WTC11 (cell line): ENCODE data around the gene CHML. TPM values are rescaled to one million over a fixed set of nuclear protein-coding genes. Genes with fewer than 3 reads are reported as not detected.

Experiments
- ATAC-seq: fragments of 200-7000 bp; cut with Tn5 transposase; 2 replicates; pipeline ENCODE4 v1.10.0; 2021; ENCODE audit warnings: mild to moderate bottlenecking, moderate library complexity
- Bru-seq: library from RNA; stranded (reverse); fragments of 400-500 nt; gene quantifications from one replicate; lab custom pipeline; 2021; lab: Mats Ljungman, UMichigan
- CTCF ChIA-PET: fragments of 300-600 bp; sonication (Branson Sonifier 250); formaldehyde crosslinking; loops from one replicate; lab custom pipeline; 2021; ENCODE audit warnings: antibody characterized with exemption; lab: Charles Lee
- POLR2A ChIA-PET: fragments of 350-600 bp; sonication (Branson Sonifier 250); formaldehyde crosslinking; loops from one replicate; lab custom pipeline; 2021; ENCODE audit warnings: antibody characterized with exemption; lab: Charles Lee
- DNase-seq: peaks from one replicate; pipeline ENCODE4 v3.0.0; 2021; ENCODE audit warnings: low spot score
- H3K27ac Mint-ChIP-seq: 2 replicates; pipeline ENCODE4 v1.8.0; 2021; ENCODE audit warnings: mixed read lengths
- H3K27me3 Mint-ChIP-seq: 2 replicates; pipeline ENCODE4 v1.8.0; 2021; ENCODE audit warnings: low read depth, mild to moderate bottlenecking, moderate library complexity, mixed read lengths
- H3K36me3 Mint-ChIP-seq: 2 replicates; pipeline ENCODE4 v1.8.0; 2021; ENCODE audit warnings: mixed read lengths
- H3K4me1 Mint-ChIP-seq: 2 replicates; pipeline ENCODE4 v1.8.0; 2022; ENCODE audit warnings: mixed read lengths
- H3K4me3 Mint-ChIP-seq: 2 replicates; pipeline ENCODE4 v1.8.0; 2021; ENCODE audit warnings: mild to moderate bottlenecking, moderate library complexity, mixed read lengths
- H3K9me3 Mint-ChIP-seq: 2 replicates; pipeline ENCODE4 v1.8.0; 2021; ENCODE audit warnings: mixed read lengths
- E2F5 ChIP-seq: sonication (generic); formaldehyde crosslinking; IDR thresholded peaks from 2 replicates; pipeline ENCODE4 v1.8.1; 2022; ENCODE audit warnings: mild to moderate bottlenecking, moderate library complexity, missing genetic modification reagents
- ESRRA ChIP-seq: sonication (generic); formaldehyde crosslinking; IDR thresholded peaks from 2 replicates; pipeline ENCODE4 v1.8.1; 2022; ENCODE audit warnings: mild to moderate bottlenecking, missing genetic modification reagents, borderline replicate concordance
- JUN ChIP-seq: sonication (generic); formaldehyde crosslinking; IDR thresholded peaks from 2 replicates; pipeline ENCODE4 v1.8.0; 2023; ENCODE audit warnings: mild to moderate bottlenecking, missing genetic modification reagents
- SMAD4 ChIP-seq: sonication (generic); formaldehyde crosslinking; IDR thresholded peaks from 2 replicates; pipeline ENCODE4 v1.8.0; 2022; ENCODE audit warnings: mild to moderate bottlenecking, missing genetic modification reagents
- SP1 ChIP-seq: sonication (generic); formaldehyde crosslinking; conservative IDR thresholded peaks from 2 replicates; pipeline ENCODE4 v1.8.1; 2022; ENCODE audit warnings: missing genetic modification reagents
- TEAD1 ChIP-seq: sonication (generic); formaldehyde crosslinking; IDR thresholded peaks from 2 replicates; pipeline ENCODE4 v1.8.0; 2022; ENCODE audit warnings: mild to moderate bottlenecking, missing genetic modification reagents
- ZBTB21 ChIP-seq: sonication (generic); formaldehyde crosslinking; IDR thresholded peaks from 2 replicates; pipeline ENCODE4 v1.8.1; 2023; ENCODE audit warnings: mild to moderate bottlenecking, missing genetic modification reagents, borderline replicate concordance
- ZNF219 ChIP-seq: sonication (generic); formaldehyde crosslinking; IDR thresholded peaks from 2 replicates; pipeline ENCODE4 v1.8.0; 2023; ENCODE audit warnings: missing genetic modification reagents, mild to moderate bottlenecking, borderline replicate concordance
- ZNF232 ChIP-seq: sonication (generic); formaldehyde crosslinking; IDR thresholded peaks from 2 replicates; pipeline ENCODE4 v1.8.0; 2022; ENCODE audit warnings: mild to moderate bottlenecking, missing genetic modification reagents
- ZNF281 ChIP-seq: sonication (generic); formaldehyde crosslinking; IDR thresholded peaks from 2 replicates; pipeline ENCODE4 v1.8.0; 2023; ENCODE audit warnings: mild to moderate bottlenecking, missing genetic modification reagents
- ZNF416 ChIP-seq: fragments of 250-450 bp; sonication (Bioruptor Pico); IDR thresholded peaks from 2 replicates; pipeline ENCODE4 v1.9.0; 2021; ENCODE audit warnings: mild to moderate bottlenecking, inconsistent platforms
- ZNF532 ChIP-seq: fragments of 250-450 bp; sonication (Bioruptor Pico); IDR thresholded peaks from 2 replicates; pipeline ENCODE4 v1.9.0; 2021; ENCODE audit warnings: mild to moderate bottlenecking, borderline replicate concordance
- long read RNA-seq, 3 experiments: library from RNA in 1 of 3; library from capped mRNA in 1 of 3; library from polyadenylated mRNA in 1 of 3; unstranded in 2 of 3; stranded (forward) in 1 of 3; transcript quantifications; one replicate each; pipeline ENCODE4 v2.0.0, GENCODE V29; 2021
- total RNA-seq: library from RNA; stranded (reverse); gene quantifications from 3 replicates; pipeline ENCODE4 v1.2.3, GENCODE V29; 2021
- TF ChIP-seq, protein P1 (sequence below): sonication (generic); formaldehyde crosslinking; IDR thresholded peaks from 2 replicates; pipeline ENCODE4 v1.8.0; 2022; ENCODE audit warnings: mild to moderate bottlenecking, missing genetic modification reagents
- TF ChIP-seq, protein P2 (sequence below): sonication (generic); formaldehyde crosslinking; conservative IDR thresholded peaks from 2 replicates; pipeline ENCODE4 v1.8.1; 2023; ENCODE audit warnings: mild to moderate bottlenecking, low read depth, missing genetic modification reagents, moderate library complexity
- TF ChIP-seq, protein P3 (sequence below): sonication (generic); formaldehyde crosslinking; IDR thresholded peaks from 2 replicates; pipeline ENCODE4 v1.8.0; 2022; ENCODE audit warnings: mild to moderate bottlenecking, missing genetic modification reagents
- TF ChIP-seq, protein P4 (sequence below): fragments of 250-450 bp; sonication (Bioruptor Pico); IDR thresholded peaks from 2 replicates; pipeline ENCODE4 v2.1.2; 2022; ENCODE audit warnings: mild to moderate bottlenecking, moderate library complexity

CHML gene, protein sequence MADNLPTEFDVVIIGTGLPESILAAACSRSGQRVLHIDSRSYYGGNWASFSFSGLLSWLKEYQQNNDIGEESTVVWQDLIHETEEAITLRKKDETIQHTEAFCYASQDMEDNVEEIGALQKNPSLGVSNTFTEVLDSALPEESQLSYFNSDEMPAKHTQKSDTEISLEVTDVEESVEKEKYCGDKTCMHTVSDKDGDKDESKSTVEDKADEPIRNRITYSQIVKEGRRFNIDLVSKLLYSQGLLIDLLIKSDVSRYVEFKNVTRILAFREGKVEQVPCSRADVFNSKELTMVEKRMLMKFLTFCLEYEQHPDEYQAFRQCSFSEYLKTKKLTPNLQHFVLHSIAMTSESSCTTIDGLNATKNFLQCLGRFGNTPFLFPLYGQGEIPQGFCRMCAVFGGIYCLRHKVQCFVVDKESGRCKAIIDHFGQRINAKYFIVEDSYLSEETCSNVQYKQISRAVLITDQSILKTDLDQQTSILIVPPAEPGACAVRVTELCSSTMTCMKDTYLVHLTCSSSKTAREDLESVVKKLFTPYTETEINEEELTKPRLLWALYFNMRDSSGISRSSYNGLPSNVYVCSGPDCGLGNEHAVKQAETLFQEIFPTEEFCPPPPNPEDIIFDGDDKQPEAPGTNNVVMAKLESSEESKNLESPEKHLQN
- total RNA-seq (53.5 to 60.4 TPM (median 56.9 TPM) in 3 replicates), Bru-seq, nascent RNA (percentile 99 among the genes with signal in this experiment)
- long read RNA-seq, experiment 1, full-length matches to known transcripts: 127 of 132 reads
- long read RNA-seq, experiment 1, partial matches to known transcripts: 0 of 132 reads
- long read RNA-seq, experiment 1, other reads (novel, unspliced or antisense): 5 of 132 reads
- long read RNA-seq, experiment 2, full-length matches to known transcripts: 15 of 18 reads
- long read RNA-seq, experiment 2, partial matches to known transcripts: 0 of 18 reads
- long read RNA-seq, experiment 2, other reads (novel, unspliced or antisense): 3 of 18 reads
- long read RNA-seq, experiment 3: 0 reads

DNA sequence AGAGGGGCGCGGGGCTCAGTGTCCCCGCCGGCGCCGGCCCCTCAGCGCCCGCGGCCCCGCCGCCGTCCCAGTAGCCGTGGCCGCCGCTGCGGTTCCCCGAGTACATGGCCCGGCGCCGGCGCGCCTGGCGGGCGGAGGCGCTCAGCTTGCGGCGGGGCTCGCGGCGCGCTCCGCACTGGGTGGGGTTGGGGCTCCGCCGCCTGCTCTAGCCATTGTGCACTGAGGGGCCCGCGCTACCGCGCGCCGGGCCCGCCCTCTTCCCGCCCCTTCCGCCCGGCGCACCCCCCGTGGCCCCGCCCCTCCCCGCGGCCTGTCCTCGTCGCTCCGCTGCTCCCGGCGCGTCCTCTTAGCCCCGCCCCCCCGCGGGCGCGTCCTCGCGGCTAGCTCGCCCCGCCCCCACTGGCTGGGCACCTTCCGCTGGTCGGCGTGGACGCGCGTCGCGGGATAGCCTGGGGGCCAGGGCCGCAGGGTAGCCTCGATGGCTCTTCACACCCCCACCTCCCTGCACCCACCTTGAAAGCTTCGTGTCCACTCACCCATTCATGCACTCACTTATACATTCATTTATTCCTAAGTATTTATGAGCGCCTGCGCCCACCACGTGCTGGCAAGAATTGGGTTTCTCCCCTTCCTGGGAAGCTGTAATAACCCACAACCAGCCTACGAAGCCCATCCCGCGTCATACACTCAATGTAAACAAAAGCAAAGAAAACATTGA is at the start of gene CHML, which contains the start of gene OPN3:
Gene CHML (minus strand): TSS at position 221 of the 718 bp plus-strand sequence. CDS start 4,603 bp downstream, outside the sequence.
Gene OPN3 (minus strand): TSS at position 221 of the 718 bp plus-strand sequence. CDS start 115 bp downstream, at position 106.
- peaks cover 31% of the 10 kb centered on the region for H3K4me1 Mint-ChIP-seq
- ATAC-seq (peak; percentile 95), DNase-seq (peak; percentile 93)
- peak within 1 kb of the TSS; percentile 80 for H3K4me3 Mint-ChIP-seq
- H3K27ac Mint-ChIP-seq: peak within 1 kb of the TSS; percentile 73
- POLR2A ChIA-PET: interaction anchor here (1.2 kb wide), 1 partner anchor 13 kb away, joined by 3 read pairs; no protein-coding TSS in a partner anchor
- CTCF ChIA-PET: interaction anchor here (0.6 to 1.3 kb wide), 5 partner anchors 29 to 551 kb away, joined by 3 to 5 read pairs (median 4); partner anchors contain the start of gene EXO1
- peaks cover 18% of the 10 kb centered on the region for H3K27me3 Mint-ChIP-seq
- H3K36me3 Mint-ChIP-seq: peaks cover 37% of the 10 kb centered on the region
- peaks cover 25% of the 10 kb centered on the region for H3K9me3 Mint-ChIP-seq
- TF ChIP-seq ZNF532: 0 out of 2 replicates have a peak, but pooled peaks have one; percentile 55
- TF ChIP-seq SP1 (CRISPR knock-in tag): peak; percentile 87
- peak; percentile 58; the same call in 1 of the 2 replicates for TF ChIP-seq ZNF219 (CRISPR knock-in tag)
- TF ChIP-seq ZNF232 (CRISPR knock-in tag): no peak
- 0 out of 2 replicates have a peak, but pooled peaks have one; percentile 37 for TF ChIP-seq SMAD4 (CRISPR knock-in tag)
- TF ChIP-seq ZNF281 (CRISPR knock-in tag): 0 out of 2 replicates have a peak, but pooled peaks have one; percentile 38
- TF ChIP-seq, protein P1, sequence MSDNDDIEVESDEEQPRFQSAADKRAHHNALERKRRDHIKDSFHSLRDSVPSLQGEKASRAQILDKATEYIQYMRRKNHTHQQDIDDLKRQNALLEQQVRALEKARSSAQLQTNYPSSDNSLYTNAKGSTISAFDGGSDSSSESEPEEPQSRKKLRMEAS (CRISPR knock-in tag): peak; percentile 87
- peak; percentile 25; the same call in 1 of the 2 replicates for TF ChIP-seq ZNF416 (CRISPR knock-in tag)
- TF ChIP-seq, protein P2, sequence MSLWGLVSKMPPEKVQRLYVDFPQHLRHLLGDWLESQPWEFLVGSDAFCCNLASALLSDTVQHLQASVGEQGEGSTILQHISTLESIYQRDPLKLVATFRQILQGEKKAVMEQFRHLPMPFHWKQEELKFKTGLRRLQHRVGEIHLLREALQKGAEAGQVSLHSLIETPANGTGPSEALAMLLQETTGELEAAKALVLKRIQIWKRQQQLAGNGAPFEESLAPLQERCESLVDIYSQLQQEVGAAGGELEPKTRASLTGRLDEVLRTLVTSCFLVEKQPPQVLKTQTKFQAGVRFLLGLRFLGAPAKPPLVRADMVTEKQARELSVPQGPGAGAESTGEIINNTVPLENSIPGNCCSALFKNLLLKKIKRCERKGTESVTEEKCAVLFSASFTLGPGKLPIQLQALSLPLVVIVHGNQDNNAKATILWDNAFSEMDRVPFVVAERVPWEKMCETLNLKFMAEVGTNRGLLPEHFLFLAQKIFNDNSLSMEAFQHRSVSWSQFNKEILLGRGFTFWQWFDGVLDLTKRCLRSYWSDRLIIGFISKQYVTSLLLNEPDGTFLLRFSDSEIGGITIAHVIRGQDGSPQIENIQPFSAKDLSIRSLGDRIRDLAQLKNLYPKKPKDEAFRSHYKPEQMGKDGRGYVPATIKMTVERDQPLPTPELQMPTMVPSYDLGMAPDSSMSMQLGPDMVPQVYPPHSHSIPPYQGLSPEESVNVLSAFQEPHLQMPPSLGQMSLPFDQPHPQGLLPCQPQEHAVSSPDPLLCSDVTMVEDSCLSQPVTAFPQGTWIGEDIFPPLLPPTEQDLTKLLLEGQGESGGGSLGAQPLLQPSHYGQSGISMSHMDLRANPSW: no peak
- 0 out of 2 replicates have a peak, but pooled peaks have one; percentile 52 for TF ChIP-seq JUN
- TF ChIP-seq E2F5 (CRISPR knock-in tag): 0 out of 2 replicates have a peak, but pooled peaks have one; percentile 33
- TF ChIP-seq, protein P3, sequence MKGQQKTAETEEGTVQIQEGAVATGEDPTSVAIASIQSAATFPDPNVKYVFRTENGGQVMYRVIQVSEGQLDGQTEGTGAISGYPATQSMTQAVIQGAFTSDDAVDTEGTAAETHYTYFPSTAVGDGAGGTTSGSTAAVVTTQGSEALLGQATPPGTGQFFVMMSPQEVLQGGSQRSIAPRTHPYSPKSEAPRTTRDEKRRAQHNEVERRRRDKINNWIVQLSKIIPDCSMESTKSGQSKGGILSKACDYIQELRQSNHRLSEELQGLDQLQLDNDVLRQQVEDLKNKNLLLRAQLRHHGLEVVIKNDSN (CRISPR knock-in tag): peak; percentile 19; the same call in 1 of the 2 replicates
- peak; percentile 65 for TF ChIP-seq TEAD1 (CRISPR knock-in tag)
- 0 out of 2 replicates have a peak, but pooled peaks have one; percentile 3 for TF ChIP-seq ESRRA (CRISPR knock-in tag)
- TF ChIP-seq, protein P4, sequence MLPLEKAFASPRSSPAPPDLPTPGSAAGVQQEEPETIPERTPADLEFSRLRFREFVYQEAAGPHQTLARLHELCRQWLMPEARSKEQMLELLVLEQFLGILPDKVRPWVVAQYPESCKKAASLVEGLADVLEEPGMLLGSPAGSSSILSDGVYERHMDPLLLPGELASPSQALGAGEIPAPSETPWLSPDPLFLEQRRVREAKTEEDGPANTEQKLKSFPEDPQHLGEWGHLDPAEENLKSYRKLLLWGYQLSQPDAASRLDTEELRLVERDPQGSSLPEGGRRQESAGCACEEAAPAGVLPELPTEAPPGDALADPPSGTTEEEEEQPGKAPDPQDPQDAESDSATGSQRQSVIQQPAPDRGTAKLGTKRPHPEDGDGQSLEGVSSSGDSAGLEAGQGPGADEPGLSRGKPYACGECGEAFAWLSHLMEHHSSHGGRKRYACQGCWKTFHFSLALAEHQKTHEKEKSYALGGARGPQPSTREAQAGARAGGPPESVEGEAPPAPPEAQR (CRISPR knock-in tag): no peak
- no peak for TF ChIP-seq ZBTB21 (CRISPR knock-in tag)
